Activated CD4-positive, CD25-positive, alpha-beta regulatory T cell treated with anti-CD3 and anti-CD28 coated beads, Interleukin-2, amount 50 U/mL, for 24 hours (primary cell): Measurements from ENCODE around the gene AHCYL1.
"Not testable (repeated sequence)": the region's sequence is repeated elsewhere in the genome, so short reads cannot be mapped to it uniquely, and the experiment has no call there.

Source experiments
- ATAC-seq, 2 donors: fragments of 150-1000 bp; cut with Tn5 transposase; one replicate each; pipeline ENCODE4 v1.10.0; 2021; ENCODE audit warnings: mild to moderate bottlenecking in 1 of 2, moderate library complexity in 1 of 2

Gene AHCYL1

GRCh38 chr1:110002695-110003094 lies 18.1 kb downstream of the AHCYL1 start:
- no peak for ATAC-seq

DNA sequence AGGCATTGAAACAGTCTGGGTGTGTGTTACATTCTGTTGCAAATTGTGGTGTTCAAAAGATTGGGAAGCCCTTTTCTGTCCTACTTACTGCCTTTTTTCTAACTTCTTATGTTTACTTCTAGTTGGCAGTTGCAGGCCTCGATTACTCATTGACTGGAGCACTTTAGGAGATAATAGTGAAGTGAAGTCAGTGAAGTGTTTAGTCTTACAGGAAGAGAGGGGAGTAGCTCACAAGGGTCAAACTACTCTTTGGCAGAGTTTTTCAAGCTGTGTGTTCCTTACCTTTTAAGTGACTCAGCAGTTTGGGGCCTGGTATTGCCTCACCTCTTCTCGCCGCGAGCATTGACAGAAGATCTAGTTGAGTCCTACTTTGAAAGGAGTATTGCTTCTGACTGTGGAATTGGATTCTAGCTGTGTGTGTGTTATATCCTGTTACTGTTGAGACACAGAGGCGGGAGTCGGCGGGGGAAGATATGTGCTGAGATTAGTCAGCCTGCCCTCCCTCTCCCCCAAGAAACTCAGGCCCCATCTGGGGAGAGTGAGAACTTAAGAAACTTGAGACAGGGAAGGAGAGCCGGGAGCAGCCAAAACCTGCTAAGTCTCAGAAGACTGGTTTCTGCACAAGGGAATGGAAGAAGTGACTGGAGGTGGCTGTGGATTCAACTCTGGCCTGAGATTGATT lies 19.3 kb downstream of the AHCYL1 start:
- peak; percentile 65 to 74 for ATAC-seq

- ATAC-seq: no peak
Measured at GRCh38 chr1:110004583-110004982, 20.0 kb downstream of the AHCYL1 start.

DNA sequence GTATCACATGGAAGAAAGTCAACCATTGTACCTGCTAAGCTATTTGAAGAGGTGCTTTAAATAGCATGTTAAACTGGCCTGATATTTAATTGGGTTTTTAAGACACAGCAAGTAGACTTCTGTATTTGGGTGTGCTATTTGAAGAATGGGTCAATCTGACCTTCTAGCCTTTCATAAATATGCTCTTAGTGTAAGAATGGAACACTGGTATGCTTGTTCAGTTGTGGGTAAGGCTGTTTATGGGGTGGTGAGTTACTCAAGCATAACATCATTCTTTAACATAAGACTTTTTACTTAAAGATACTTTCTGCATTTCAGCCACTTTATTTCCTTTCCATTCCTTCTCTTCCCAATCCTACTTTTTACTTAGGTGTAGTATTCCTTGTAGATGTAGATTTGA lies 21.4 kb downstream of the AHCYL1 start:
- ATAC-seq: no peak

GRCh38 chr1:110006516-110006915 lies 22.0 kb downstream of the AHCYL1 start:
- no peak for ATAC-seq

GRCh38 chr1:110007046-110007830 lies 22.7 kb downstream of the AHCYL1 start:
- no peak for ATAC-seq

DNA sequence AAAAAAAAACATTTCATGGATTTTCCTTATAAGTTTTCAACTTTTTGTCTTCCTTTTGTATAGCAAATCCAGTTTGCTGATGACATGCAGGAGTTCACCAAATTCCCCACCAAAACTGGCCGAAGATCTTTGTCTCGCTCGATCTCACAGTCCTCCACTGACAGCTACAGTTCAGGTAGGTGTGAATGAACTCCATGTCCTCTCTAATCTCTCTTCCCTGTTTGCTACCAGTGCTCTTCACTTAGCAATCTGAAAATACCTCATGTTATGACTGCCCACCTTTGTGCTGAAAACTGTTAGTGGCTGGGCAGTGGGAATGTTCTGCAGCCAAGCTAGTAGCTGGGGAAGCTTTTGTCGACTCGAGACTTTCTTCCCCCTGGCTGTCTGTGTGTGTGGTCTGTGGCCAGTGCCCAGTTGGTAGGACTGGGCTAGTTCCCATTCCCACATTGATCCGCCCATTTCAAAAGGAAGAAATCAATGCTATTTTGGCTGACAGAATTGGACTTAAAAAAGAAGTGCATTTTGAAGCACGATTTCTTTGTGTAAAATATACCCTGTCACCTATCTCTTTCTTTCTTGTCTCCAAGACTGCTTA lies 24.5 kb downstream of the AHCYL1 start:
- no peak for ATAC-seq

DNA sequence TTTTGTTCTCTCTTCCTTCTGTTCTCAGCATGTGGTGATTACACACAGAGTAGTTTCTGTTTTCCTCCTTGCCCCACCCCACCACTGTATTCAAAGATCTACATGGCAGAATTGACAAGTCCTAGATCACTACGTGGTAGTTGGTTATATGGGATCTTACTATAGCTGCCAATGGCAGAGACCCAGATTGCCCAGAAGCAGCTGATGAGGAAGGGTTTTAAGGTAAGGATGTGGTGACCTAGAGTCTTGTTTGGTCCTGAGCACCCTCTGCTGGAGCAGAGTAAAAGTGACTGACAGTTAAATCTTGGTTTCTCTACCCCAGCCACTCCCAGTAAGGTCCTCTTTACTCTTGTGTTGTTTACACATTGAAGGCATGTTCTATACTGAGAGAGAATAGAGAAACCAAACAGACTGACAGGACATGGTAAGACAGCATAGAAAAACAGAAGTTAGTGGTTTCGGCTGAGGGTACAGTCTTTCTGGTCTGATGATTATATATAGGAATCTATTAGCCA lies 27.0 kb downstream of the AHCYL1 start:
- peak; percentile 86 to 89 for ATAC-seq

DNA sequence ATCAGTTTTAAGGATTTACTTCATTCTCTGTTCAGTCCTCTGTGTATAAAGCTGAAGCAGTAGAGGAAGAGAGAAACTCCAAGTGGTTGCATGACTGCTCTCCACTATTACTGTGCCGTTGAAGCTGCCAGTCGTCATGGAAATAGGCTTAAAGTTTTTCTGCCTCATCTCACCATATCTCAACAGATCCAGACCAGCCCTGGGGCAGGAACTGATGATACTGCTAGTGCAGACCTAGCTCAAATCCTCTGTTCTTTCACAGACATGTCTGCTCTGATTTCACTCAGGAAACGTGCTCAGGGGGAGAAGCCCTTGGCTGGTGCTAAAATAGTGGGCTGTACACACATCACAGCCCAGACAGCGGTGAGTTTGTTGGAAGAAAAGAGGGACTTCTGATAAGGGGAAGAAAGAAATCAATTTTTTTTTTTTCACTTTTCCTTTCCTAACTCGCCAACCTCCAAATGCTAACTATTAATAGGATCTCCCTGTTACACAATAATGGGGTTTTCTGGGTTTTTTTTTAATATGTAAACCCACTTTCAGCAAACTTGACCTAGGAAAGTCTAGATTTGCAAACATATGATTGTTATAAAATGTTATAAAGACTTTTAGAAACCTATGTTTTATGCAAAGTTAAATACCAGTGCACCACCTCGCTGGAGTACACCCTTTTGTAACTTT lies 27.7 kb downstream of the AHCYL1 start:
- ATAC-seq: peak in 1 of 2 donors; percentile 44

DNA sequence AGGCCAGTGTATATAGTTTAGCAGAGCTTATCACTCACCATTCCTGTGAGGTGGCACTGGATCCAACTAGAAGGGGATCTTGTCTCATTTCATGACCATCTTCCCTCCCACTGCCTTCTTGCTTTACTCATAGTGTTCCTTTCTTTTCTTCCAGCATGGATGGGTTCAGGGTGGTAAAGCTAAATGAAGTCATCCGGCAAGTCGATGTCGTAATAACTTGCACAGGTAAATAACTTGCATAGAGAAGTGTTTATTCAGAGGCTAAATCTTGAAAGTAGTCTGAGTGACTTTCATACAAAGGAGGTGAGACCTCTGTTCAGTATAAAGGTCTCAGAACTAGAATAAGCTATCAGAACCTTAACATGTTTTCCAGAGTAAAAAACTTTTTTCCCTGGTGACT lies 33.2 kb downstream of the AHCYL1 start:
- no peak for ATAC-seq

- no peak for ATAC-seq
Measured at GRCh38 chr1:110018396-110018795, 33.8 kb downstream of the AHCYL1 start.

GRCh38 chr1:110019770-110020169 lies 35.2 kb downstream of the AHCYL1 start:
- no peak for ATAC-seq

- ATAC-seq: no peak
Measured at GRCh38 chr1:110021285-110021684, 36.7 kb downstream of the AHCYL1 start.

- no peak for ATAC-seq
Measured at GRCh38 chr1:110024613-110025012, 40.0 kb downstream of the AHCYL1 start.

DNA sequence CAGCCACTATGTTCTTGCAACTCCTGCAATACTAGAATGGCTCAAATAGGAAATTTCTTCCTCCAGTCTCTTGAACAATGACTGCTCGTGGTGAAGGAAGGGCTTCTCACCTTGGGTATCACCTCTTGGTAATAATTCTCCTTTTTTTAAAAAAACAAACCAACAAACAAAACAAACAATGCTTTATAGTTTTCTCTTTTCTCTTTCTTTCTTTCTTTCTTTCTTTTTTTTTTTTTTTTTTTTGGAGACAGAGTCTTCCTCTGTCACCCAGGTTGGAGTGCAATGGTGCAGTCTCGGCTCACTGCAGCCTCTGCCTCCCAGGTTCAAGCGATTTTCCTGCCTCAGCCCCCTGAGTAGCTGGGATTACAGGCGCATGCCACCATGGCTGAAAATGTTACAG lies 46.1 kb downstream of the AHCYL1 start:
- ATAC-seq: not testable (repeated sequence)

GRCh38 chr1:110032327-110032726 lies 47.8 kb downstream of the AHCYL1 start:
- no peak for ATAC-seq

- ATAC-seq: no peak
Measured at GRCh38 chr1:110033421-110033820, 48.9 kb downstream of the AHCYL1 start.

DNA sequence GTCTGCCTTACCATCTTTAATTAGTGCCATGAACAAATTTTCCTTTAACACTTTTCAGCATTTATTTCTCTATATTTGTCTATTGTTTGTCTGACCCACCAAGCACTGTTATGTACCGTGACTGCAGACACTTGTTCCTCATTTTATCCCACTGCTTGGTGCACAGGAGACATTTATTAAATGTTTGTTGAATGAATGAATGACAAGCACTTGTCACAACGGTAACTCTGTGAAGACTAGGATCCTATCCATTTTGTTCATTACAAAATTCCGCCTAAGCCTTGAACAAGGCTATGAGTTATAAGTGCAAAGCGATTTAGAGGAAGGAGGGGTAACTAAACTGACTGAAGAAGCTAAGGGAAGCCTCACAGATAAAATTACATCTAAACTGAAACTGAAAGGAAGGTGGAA lies 49.5 kb downstream of the AHCYL1 start:
- ATAC-seq: no peak

DNA sequence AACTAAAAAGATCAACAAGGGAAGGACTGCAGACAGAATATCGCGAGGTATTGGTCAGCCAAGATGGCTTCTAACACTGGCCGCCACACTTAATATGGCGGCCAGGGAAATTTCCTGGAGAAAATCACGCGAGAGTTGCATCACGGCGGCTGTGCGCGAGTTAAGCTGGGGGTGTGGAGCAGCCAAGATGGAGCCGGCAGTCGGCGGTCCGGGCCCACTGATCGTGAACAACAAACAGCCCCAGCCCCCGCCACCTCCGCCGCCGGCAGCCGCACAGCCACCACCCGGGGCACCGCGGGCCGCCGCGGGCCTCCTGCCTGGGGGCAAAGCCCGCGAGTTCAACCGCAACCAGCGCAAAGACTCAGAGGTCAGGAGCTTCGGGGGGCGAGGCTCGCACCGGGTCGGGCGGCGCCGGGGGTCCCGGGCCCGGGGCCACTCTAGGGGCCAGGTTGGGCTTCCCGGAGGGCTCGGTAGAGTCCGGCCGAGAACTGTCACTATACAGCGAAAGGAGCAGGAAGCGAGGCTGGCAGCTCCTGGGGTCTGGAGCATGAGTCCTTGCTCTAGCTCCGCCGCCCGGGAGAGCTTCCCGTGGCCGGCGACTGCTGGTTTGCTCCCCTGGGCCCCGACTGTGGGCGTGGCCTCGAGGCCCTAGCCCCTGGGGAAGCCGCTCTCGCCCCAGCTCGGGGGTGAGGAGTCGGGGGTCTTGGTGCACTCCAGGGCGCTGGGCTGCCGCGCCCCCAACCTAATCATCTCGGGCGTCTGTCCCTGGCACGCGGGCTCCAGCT lies 50.1 kb downstream of the AHCYL1 start, which contains the start of gene STRIP1:
Gene STRIP1, plus strand, starts transcription at position 174 of the 785 bp plus-strand sequence. Its CDS starts 14 bp downstream, at position 188.
- ATAC-seq: peak; percentile 94 to 96

GRCh38 chr1:110035236-110035752 lies 50.7 kb downstream of the AHCYL1 start:
- ATAC-seq: no peak

DNA sequence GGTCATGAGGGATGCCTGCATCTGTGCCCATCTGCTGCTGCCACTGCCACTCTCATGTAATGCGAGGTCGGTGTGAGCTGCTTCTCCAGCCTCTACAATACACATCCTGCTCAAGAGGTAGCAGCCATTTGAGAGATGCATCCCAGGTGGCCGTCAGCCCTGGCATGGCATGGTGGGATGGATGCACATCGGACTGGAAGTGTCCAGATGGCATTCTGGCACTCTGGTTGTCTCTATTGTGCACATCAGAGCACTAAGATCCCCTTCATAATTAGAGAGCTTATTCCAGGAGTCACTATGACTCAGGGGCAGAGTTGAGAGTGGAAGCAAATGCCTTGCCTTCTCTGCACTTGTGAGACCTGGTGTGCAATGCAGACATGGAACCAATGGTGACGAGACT lies 53.7 kb downstream of the AHCYL1 start:
- ATAC-seq: no peak

GRCh38 chr1:110039641-110040040 lies 55.1 kb downstream of the AHCYL1 start:
- no peak for ATAC-seq
